Stimulated activated CD4-positive, alpha-beta T cell treated with anti-CD3 and anti-CD28 coated beads, Interleukin-2, amount 100 ng/mL, for 24 hours (primary cell): ENCODE measurements around the gene MICA.

Experiments
- DNase-seq, 2 donors: peaks; one replicate each; pipeline ENCODE4 v3.0.0-alpha.2; 2020

Gene MICA

DNA sequence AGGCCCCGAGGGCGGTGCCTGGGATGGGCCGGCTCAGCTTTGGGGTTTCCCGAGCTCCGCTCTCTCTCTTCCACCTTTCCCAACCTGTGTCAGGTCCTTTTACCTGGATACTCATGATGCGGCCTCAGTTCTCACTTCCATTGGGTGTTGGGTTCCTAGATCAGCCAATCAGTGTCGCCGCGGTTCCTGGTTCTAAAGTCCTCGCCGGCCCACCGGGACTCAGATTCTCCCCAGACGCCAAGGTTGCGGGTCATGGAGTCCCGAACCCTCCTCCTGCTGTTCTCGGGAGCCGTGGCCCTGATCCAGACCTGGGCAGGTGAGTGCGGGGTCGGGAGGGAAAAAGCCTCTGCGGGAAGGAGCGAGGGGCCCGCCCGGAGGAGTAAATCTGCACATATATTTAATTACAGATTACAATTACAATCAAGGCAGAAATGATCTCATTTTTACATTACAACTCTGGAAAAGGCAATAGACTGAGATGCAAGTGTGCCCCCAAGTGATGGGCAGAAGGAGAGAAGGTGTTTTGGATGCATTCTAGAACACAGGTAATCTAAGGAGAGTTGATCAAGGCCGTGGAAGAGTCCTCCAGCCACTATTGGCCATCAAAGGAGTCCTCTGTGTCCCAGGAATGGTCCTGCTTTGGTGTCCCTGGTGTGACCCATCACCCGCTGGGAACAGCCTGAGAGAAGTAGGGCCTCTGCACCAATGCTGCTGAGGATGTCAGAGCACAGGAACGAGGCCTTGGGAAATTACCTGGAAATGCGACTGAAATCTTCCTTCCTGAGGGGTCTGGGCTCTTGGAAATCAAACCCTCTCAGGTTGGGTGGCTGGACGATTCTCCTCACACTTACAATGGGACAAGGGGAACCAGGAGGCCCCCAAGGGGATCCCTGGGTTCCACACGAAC lies 59.8 kb downstream of the MICA start:
- peak; percentile 87 to 89 for DNase-seq

DNA sequence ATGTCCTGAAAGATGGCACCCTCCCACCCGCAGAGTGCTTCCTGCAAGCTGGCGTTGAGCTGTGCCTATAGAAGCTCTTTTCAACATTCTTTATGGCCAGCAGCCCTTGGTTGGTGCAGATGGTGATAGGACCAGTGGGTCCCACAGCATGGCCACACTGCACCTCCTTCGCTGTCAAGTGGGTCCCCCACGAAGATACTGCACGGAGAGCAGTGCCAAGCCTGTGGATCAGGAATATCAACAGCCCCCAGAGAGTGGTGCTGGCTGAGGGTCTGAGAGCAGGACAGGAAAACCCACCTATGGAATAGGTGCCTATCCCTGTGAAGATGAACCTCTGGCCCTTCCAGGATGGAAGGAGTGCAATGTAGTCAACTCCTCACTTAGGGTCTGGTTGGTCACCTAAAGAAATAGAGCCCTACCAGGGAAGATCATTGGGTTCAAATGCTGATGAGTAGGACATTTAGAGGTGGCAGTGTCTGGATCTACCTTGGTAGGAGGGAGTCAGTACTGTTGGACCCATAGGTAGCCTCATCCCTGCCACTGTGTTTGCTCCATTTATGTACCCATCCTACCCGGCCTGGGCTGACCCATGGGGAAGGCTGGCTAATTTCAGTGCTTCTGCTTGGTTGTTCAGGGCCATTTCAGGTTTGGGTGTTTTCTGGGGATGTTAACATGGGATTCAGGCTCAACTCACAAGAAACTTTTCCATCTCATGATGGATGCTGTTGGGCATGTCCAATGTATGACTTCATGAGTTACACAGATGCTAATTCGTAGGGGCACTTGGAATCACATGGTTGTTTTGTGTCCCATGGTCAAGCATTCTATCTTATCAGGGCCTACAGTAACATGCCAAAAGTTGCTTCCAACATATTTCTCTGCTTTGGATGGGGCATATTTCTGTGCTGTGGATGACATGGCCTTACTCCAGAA lies 61.1 kb downstream of the MICA start:
- no peak for DNase-seq
